Panc1 (cell line): Measurements from ENCODE around the gene BOK. TPM values are rescaled to one million over a fixed set of nuclear protein-coding genes. Genes with fewer than 3 reads are reported as not detected.

Experiments
- ATAC-seq: fragments of 200-7000 bp; cut with Tn5 transposase; 2 replicates; pipeline ENCODE4 v1.9.1; 2020; ENCODE audit warnings: mild to moderate bottlenecking, moderate library complexity
- BruUV-seq: library from RNA; stranded (reverse); fragments of 400-500 nt; replicated peaks from 2 replicates; lab custom pipeline; 2021; lab: Mats Ljungman, UMichigan
- CTCF ChIA-PET: fragments of 300-600 bp; sonication (Branson Sonifier 250); formaldehyde crosslinking; loops from one replicate; lab custom pipeline; 2022; ENCODE audit warnings: antibody characterized with exemption; lab: Charles Lee
- POLR2A ChIA-PET: fragments of 300-600 bp; sonication (Branson Sonifier 250); formaldehyde crosslinking; loops from one replicate; lab custom pipeline; 2022; ENCODE audit warnings: antibody characterized with exemption; lab: Charles Lee
- DNase-seq: peaks from one replicate; pipeline ENCODE4 v3.0.0-alpha.2; 2010; ENCODE audit warnings: low read depth, low spot score
- H3K27ac ChIP-seq: 2 replicates; pipeline ENCODE4 v1.5.1; 2011; ENCODE audit warnings: mild to moderate bottlenecking, low read length, inconsistent platforms
- H3K27me3 ChIP-seq: fragments of 200-500 bp; sonication (Bioruptor generic); 2 replicates; pipeline ENCODE4 v1.6.0; 2014; ENCODE audit warnings: low read length, inconsistent platforms; ENCODE audit not compliant: control insufficient read depth, insufficient read depth
- H3K36me3 ChIP-seq: fragments of 200-500 bp; sonication (Bioruptor generic); 2 replicates; pipeline ENCODE4 v1.5.1; 2014; ENCODE audit warnings: inconsistent platforms, mild to moderate bottlenecking, low read length, moderate library complexity; ENCODE audit not compliant: control insufficient read depth, insufficient read depth
- H3K4me1 ChIP-seq: 2 replicates; pipeline ENCODE4 v1.5.1; 2011; ENCODE audit warnings: inconsistent platforms, mild to moderate bottlenecking, low read length, moderate library complexity; ENCODE audit not compliant: control insufficient read depth, insufficient read depth
- H3K4me3 ChIP-seq, 2 experiments: 2 replicates each; pipeline ENCODE4 v1.5.1; 2011 to 2012; ENCODE audit warnings: low read depth in 2 of 2, low read length in 2 of 2, mild to moderate bottlenecking in 2 of 2, inconsistent platforms in 1 of 2, moderate library complexity in 1 of 2
- H3K9me3 ChIP-seq: fragments of 200-500 bp; sonication (Bioruptor generic); 2 replicates; pipeline ENCODE4 v1.5.1; 2014; ENCODE audit warnings: low read depth, mild to moderate bottlenecking, inconsistent platforms, low read length, moderate library complexity; ENCODE audit not compliant: control insufficient read depth, insufficient read depth
- POLR2AphosphoS5 ChIP-seq: IDR thresholded peaks from 2 replicates; pipeline ENCODE4 v1.6.1; 2012; ENCODE audit warnings: mild to moderate bottlenecking, low read depth, low read length, moderate library complexity
- SIN3A ChIP-seq: IDR thresholded peaks from 2 replicates; pipeline ENCODE4 v1.6.1; 2012; ENCODE audit warnings: low read depth, mild to moderate bottlenecking, low read length, moderate library complexity, borderline replicate concordance; ENCODE audit not compliant: insufficient read depth
- TCF7L2 ChIP-seq: IDR thresholded peaks from 2 replicates; pipeline ENCODE4 v1.6.1; 2011; ENCODE audit warnings: mild to moderate bottlenecking, low read depth, low read length, inconsistent platforms
- in situ Hi-C: cut with HindIII; loops from 2 replicates; pipeline ENCODE4 v1.10.0; 2016; ENCODE audit warnings: low sequenced_read_pairs, low pct_unique_long_range_greater_than_20kb
- intact Hi-C: fragments of 100-400 bp; cut with micrococcal nuclease; formaldehyde crosslinking; loops from one replicate; pipeline ENCODE4 v1.10.0; 2022; ENCODE audit not compliant: unreplicated experiment
- total RNA-seq: library from RNA; stranded (reverse); gene quantifications from one replicate; pipeline ENCODE4 v1.2.1, GENCODE V29; 2021; ENCODE audit not compliant: unreplicated experiment
- TF ChIP-seq, protein P1 (sequence below), 2 experiments: IDR thresholded peaks; 2 replicates each; pipeline ENCODE4 v1.6.1; 2011 to 2012; ENCODE audit warnings: low read depth in 2 of 2, control low read depth in 1 of 2, low read length in 1 of 2, mild to moderate bottlenecking in 1 of 2, moderate library complexity in 1 of 2; ENCODE audit not compliant: insufficient read depth in 1 of 2
- TF ChIP-seq, protein P2 (sequence below): fragments of 450-650 bp; IDR thresholded peaks from 2 replicates; pipeline ENCODE4 v1.5.1; 2017; ENCODE audit warnings: mild to moderate bottlenecking

The BOK gene
- total RNA-seq, 1 experiment from 2014 or later: 39.1 TPM

DNA sequence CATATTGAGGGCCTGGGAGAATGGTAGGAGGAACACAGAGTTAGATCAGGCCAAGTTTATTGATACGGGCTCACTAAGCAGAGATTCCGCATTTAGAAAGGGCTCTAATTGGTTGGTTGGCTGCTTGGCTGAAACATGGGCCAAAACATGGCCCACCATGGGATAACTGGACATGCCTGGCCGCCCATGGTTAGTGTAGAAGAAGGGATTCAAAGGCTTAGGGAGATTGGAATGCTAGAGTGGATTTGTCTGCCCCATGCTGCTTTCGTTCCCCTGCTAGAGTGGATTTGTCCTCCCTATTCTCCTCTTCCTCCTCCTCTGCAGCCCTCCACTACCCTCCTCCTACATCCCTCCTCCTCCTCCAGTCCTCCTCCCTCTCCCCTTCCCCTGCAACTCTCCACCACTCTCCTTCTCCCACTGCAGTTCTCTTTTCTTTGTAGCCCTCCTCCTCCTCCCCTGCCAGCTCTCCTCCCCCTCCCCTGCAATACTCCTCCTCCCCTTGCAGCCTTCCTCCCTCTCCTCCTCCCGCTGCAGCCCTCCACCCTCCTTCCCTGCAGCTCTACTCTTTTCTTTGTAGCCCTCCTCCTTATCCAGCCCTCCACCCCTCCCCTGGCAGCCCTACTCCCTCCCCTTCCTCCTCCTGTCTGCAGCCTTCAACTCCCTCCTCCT lies 17.2 kb downstream of the BOK start:
- ATAC-seq: no peak
- DNase-seq: no peak
- no TSS peak for BruUV-seq
- Histone ChIP-seq H3K27ac (no peak overlapping the region), H3K4me3 (no peak overlapping the region), H3K36me3 (no peaks in the 10 kb centered on the region), H3K4me1 (no peaks in the 10 kb centered on the region), H3K9me3 (no peaks in the 10 kb centered on the region), H3K27me3 (no peaks in the 10 kb centered on the region)
- intact Hi-C loops: no loop called here
- ChIA-PET CTCF (no interaction called here), POLR2A (no interaction called here)
- in situ Hi-C loops: no loop called here
- TF ChIP-seq POLR2AphosphoS5 (peak; percentile 50), SIN3A (no peak), TCF7L2 (no peak)
- TF ChIP-seq, protein P1, sequence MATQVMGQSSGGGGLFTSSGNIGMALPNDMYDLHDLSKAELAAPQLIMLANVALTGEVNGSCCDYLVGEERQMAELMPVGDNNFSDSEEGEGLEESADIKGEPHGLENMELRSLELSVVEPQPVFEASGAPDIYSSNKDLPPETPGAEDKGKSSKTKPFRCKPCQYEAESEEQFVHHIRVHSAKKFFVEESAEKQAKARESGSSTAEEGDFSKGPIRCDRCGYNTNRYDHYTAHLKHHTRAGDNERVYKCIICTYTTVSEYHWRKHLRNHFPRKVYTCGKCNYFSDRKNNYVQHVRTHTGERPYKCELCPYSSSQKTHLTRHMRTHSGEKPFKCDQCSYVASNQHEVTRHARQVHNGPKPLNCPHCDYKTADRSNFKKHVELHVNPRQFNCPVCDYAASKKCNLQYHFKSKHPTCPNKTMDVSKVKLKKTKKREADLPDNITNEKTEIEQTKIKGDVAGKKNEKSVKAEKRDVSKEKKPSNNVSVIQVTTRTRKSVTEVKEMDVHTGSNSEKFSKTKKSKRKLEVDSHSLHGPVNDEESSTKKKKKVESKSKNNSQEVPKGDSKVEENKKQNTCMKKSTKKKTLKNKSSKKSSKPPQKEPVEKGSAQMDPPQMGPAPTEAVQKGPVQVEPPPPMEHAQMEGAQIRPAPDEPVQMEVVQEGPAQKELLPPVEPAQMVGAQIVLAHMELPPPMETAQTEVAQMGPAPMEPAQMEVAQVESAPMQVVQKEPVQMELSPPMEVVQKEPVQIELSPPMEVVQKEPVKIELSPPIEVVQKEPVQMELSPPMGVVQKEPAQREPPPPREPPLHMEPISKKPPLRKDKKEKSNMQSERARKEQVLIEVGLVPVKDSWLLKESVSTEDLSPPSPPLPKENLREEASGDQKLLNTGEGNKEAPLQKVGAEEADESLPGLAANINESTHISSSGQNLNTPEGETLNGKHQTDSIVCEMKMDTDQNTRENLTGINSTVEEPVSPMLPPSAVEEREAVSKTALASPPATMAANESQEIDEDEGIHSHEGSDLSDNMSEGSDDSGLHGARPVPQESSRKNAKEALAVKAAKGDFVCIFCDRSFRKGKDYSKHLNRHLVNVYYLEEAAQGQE (IDR thresholded peaks at IDR 0.05; ENCODE audit: insufficient read depth in 1 of 2, low read depth in 2 of 2, low read length in 1 of 2): no peak
- TF ChIP-seq, protein P2, sequence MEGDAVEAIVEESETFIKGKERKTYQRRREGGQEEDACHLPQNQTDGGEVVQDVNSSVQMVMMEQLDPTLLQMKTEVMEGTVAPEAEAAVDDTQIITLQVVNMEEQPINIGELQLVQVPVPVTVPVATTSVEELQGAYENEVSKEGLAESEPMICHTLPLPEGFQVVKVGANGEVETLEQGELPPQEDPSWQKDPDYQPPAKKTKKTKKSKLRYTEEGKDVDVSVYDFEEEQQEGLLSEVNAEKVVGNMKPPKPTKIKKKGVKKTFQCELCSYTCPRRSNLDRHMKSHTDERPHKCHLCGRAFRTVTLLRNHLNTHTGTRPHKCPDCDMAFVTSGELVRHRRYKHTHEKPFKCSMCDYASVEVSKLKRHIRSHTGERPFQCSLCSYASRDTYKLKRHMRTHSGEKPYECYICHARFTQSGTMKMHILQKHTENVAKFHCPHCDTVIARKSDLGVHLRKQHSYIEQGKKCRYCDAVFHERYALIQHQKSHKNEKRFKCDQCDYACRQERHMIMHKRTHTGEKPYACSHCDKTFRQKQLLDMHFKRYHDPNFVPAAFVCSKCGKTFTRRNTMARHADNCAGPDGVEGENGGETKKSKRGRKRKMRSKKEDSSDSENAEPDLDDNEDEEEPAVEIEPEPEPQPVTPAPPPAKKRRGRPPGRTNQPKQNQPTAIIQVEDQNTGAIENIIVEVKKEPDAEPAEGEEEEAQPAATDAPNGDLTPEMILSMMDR: no peak

DNA sequence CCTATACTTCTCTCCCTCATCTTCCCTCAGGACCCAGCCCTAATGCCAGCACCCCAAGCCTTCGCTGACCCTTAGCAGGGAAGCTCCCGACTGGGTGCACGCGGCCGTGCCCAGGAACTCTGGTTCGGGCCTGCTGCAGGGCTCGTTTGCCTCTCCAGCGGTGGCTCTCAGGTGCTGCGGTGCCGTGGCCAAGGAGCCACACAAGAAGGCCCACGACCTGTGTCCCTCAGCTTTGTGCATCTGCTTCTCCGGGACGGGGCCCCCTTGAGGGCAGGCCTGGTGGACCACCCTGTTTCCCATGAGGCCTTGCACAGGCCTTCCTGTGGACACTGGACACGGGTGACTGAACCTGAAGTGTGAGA lies 17.7 kb downstream of the BOK start:
- in situ Hi-C loops (no loop called here), intact Hi-C loops (no loop called here)
- POLR2A ChIA-PET: no interaction called here
- ATAC-seq: no peak
- Histone ChIP-seq H3K9me3 (no peaks in the 10 kb centered on the region), H3K4me3 (no peak overlapping the region), H3K27ac (no peak overlapping the region), H3K27me3 (no peaks in the 10 kb centered on the region), H3K4me1 (no peaks in the 10 kb centered on the region), H3K36me3 (no peaks in the 10 kb centered on the region)
- TF ChIP-seq, protein P1 (IDR thresholded peaks at IDR 0.05; ENCODE audit: insufficient read depth in 1 of 2, low read depth in 2 of 2, low read length in 1 of 2): no peak
- TF ChIP-seq TCF7L2: no peak
- TF ChIP-seq, protein P2: no peak
- no peak for TF ChIP-seq SIN3A
- CTCF ChIA-PET: no interaction called here
- no peak for DNase-seq
- no TSS peak for BruUV-seq
